Nephron progenitor cell (in vitro differentiated cells): ENCODE results near the gene CD69.

Experiments used
- DNase-seq: peaks from one replicate; pipeline ENCODE4 v3.0.0; 2021
- H3K27ac Mint-ChIP-seq: 2 replicates; pipeline ENCODE4 v1.8.0; 2021; ENCODE audit warnings: mild to moderate bottlenecking, moderate library complexity, mixed read lengths
- H3K27me3 Mint-ChIP-seq: 2 replicates; pipeline ENCODE4 v1.8.0; 2021; ENCODE audit warnings: mild to moderate bottlenecking, low read depth, mixed read lengths; ENCODE audit not compliant: poor library complexity
- H3K36me3 Mint-ChIP-seq: 2 replicates; pipeline ENCODE4 v1.8.0; 2021; ENCODE audit warnings: low read depth, mixed read lengths
- H3K4me1 Mint-ChIP-seq: 2 replicates; pipeline ENCODE4 v1.8.0; 2021; ENCODE audit warnings: mixed read lengths
- H3K4me3 Mint-ChIP-seq: 2 replicates; pipeline ENCODE4 v1.8.0; 2021; ENCODE audit warnings: mild to moderate bottlenecking, moderate library complexity, mixed read lengths
- H3K9me3 Mint-ChIP-seq: 2 replicates; pipeline ENCODE4 v1.8.0; 2021; ENCODE audit warnings: mild to moderate bottlenecking, moderate library complexity, mixed read lengths
- CTCF ChIP-seq: fragments of 200-600 bp; sonication (generic); IDR thresholded peaks from 2 replicates; pipeline ENCODE4 v1.5.0; 2021; ENCODE audit warnings: antibody characterized with exemption

The CD69 gene

GRCh38 chr12:9773216-9773877 is 12.6 kb upstream of the CD69 start:
- Mint-ChIP-seq H3K4me3 (no peak overlapping the region), H3K36me3 (no peaks in the 10 kb centered on the region), H3K9me3 (no peaks in the 10 kb centered on the region), H3K4me1 (no peaks in the 10 kb centered on the region), H3K27ac (no peak overlapping the region), H3K27me3 (no peaks in the 10 kb centered on the region)
- DNase-seq = no peak
- TF ChIP-seq CTCF = no peak

GRCh38 chr12:9763025-9763424 is 2.3 kb upstream of the CD69 start:
- no peak for DNase-seq
- no peak overlapping the region for H3K4me3 Mint-ChIP-seq
- no peak overlapping the region for H3K27ac Mint-ChIP-seq
- TF ChIP-seq CTCF = no peak
- H3K27me3 Mint-ChIP-seq = no peaks in the 10 kb centered on the region
- no peaks in the 10 kb centered on the region for H3K36me3 Mint-ChIP-seq
- H3K4me1 Mint-ChIP-seq = peaks cover 31% of the 10 kb centered on the region
- H3K9me3 Mint-ChIP-seq = no peaks in the 10 kb centered on the region

GRCh38 chr12:9762369-9762768 is 1.7 kb upstream of the CD69 start:
- no peaks in the 10 kb centered on the region for H3K9me3 Mint-ChIP-seq
- DNase-seq = no peak
- H3K27me3 Mint-ChIP-seq = no peaks in the 10 kb centered on the region
- no peak overlapping the region for H3K4me3 Mint-ChIP-seq
- H3K27ac Mint-ChIP-seq = no peak overlapping the region
- H3K4me1 Mint-ChIP-seq = peaks cover 31% of the 10 kb centered on the region
- TF ChIP-seq CTCF = no peak
- H3K36me3 Mint-ChIP-seq = no peaks in the 10 kb centered on the region

- DNase-seq = no peak
Observed at GRCh38 chr12:9761419-9761781, 699 bp upstream of the CD69 start.

GRCh38 chr12:9760120-9760519 is 581 bp downstream of the CD69 start:
- no peaks in the 10 kb centered on the region for H3K9me3 Mint-ChIP-seq
- H3K36me3 Mint-ChIP-seq = no peaks in the 10 kb centered on the region
- no peak overlapping the region for H3K27ac Mint-ChIP-seq
- TF ChIP-seq CTCF = no peak
- no peak overlapping the region for H3K4me3 Mint-ChIP-seq
- H3K27me3 Mint-ChIP-seq = no peaks in the 10 kb centered on the region
- DNase-seq = no peak
- H3K4me1 Mint-ChIP-seq = peaks cover 26% of the 10 kb centered on the region

More at GRCh38 chr12:9761419-9761781, 699 bp upstream of the CD69 start:
- no peak for TF ChIP-seq CTCF
- no peak overlapping the region for H3K27ac Mint-ChIP-seq
- H3K36me3 Mint-ChIP-seq = no peaks in the 10 kb centered on the region
- no peak overlapping the region for H3K4me3 Mint-ChIP-seq
- no peaks in the 10 kb centered on the region for H3K9me3 Mint-ChIP-seq
- no peaks in the 10 kb centered on the region for H3K27me3 Mint-ChIP-seq
- H3K4me1 Mint-ChIP-seq = peaks cover 26% of the 10 kb centered on the region

- TF ChIP-seq CTCF = no peak
- Mint-ChIP-seq H3K4me1 (peaks cover 23% of the 10 kb centered on the region), H3K9me3 (no peaks in the 10 kb centered on the region), H3K27ac (no peak overlapping the region), H3K4me3 (no peak overlapping the region), H3K36me3 (no peaks in the 10 kb centered on the region), H3K27me3 (no peaks in the 10 kb centered on the region)
- DNase-seq = no peak
Observed at GRCh38 chr12:9759694-9760093, 1.0 kb downstream of the CD69 start.
